Measurements from ENCODE around the gene BORCS6.

DNA sequence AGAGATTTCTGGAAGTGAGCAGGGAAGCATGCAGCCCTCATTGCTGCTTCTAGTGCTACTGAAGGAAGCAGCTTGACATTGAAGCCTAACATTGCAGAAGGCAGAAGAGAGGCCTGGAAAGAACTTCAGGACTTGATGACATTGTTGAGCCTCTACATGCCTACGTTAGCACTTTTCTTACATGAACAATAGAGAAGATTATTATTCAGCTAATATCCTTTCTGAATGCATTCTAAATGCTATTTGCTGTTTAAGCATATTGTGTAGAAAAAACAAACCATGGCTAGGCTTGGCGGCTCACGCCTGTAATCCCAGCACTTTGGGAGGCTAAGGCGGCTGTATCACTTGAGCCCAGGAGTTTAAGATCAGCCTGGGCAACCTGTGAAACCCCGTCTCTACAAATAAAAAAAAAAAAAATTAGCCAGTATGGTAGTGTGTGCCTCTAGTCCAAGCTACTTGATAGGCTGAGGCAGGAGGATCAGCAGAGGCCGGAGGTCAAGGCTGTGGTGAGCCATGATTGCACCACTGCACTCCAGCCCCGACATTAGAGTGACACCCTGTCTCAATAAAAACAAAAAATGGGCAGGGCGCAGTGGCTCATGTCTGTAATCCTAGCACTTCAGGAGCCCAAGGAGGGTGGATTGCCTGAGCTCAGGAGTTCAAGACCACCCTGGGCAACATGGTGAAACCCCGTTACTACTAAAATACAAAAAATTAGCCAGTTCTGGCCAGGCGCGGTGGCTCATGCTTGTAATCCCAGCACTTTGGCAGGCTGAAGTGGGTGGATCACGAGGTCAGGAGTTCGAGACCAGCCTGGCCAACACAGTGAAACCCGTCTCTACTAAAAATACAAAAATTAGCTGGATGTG, 22.6 kb upstream of the BORCS6 start:
- TF ChIP-seq EZH2phosphoT487 (IDR thresholded peaks at IDR 0.05; ENCODE audit: borderline replicate concordance, low read length), result no peak
- TF ChIP-seq, protein P1, sequence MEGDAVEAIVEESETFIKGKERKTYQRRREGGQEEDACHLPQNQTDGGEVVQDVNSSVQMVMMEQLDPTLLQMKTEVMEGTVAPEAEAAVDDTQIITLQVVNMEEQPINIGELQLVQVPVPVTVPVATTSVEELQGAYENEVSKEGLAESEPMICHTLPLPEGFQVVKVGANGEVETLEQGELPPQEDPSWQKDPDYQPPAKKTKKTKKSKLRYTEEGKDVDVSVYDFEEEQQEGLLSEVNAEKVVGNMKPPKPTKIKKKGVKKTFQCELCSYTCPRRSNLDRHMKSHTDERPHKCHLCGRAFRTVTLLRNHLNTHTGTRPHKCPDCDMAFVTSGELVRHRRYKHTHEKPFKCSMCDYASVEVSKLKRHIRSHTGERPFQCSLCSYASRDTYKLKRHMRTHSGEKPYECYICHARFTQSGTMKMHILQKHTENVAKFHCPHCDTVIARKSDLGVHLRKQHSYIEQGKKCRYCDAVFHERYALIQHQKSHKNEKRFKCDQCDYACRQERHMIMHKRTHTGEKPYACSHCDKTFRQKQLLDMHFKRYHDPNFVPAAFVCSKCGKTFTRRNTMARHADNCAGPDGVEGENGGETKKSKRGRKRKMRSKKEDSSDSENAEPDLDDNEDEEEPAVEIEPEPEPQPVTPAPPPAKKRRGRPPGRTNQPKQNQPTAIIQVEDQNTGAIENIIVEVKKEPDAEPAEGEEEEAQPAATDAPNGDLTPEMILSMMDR (conservative IDR thresholded peaks at IDR 0.05; ENCODE audit: low read depth, low read length), result no peak

Measured in PC-3 (cell line).